HG03378 (cell line): ENCODE data around the gene ALOX12.
"Not testable (repeated sequence)": the region's sequence is repeated elsewhere in the genome, so short reads cannot be mapped to it uniquely, and the experiment has no call there.

Experiments used
- ATAC-seq: cut with Tn5 transposase; IDR thresholded peaks from one replicate; pipeline ENCODE4 v1.9.1; 2021; ENCODE audit warnings: mild to moderate bottlenecking, moderate library complexity; ENCODE audit not compliant: unreplicated experiment

Gene ALOX12

GRCh38 chr17:7043497-7044198 lies 47.8 kb downstream of the ALOX12 start, which contains the start of gene SLC16A11:
TSS of gene SLC16A11 (minus strand) at chr17:7044092. CDS start at chr17:7043513, 579 bp downstream.
- ATAC-seq: no peak

DNA sequence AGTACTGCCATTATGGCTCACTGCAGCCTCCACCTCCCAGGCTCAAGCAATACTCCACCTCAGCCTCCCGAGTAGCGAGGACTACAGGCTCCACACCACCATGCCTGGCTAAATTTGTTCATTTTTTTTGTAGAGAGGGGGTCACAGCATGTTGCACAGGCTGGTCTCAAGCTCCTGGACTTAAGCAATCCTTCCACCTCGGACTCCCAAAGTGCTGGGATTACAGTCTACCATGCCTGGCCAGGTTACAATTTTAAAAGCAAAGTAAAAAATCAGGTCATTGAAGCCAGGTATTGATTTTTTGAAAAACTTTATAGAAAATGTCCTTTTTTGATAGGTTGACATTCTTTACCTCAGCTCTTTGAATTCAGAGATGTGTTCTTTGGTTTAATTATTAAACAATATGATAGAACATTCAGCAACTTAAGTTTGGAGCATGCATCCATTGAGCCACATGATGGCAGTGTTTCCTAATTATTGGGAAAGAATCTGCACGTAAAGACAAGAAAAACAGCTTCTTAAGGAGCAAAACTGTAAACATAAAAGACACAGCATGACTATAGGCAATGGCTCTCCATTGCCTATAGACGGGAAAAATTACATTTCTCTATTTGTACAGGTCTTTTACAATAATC lies 49.8 kb downstream of the ALOX12 start:
- ATAC-seq: no peak

GRCh38 chr17:7046127-7046724 lies 50.4 kb downstream of the ALOX12 start:
- ATAC-seq: no peak

GRCh38 chr17:7046725-7047397 lies 51.0 kb downstream of the ALOX12 start:
- not testable (repeated sequence) for ATAC-seq

GRCh38 chr17:7047566-7047965 lies 51.7 kb downstream of the ALOX12 start:
- no peak for ATAC-seq

DNA sequence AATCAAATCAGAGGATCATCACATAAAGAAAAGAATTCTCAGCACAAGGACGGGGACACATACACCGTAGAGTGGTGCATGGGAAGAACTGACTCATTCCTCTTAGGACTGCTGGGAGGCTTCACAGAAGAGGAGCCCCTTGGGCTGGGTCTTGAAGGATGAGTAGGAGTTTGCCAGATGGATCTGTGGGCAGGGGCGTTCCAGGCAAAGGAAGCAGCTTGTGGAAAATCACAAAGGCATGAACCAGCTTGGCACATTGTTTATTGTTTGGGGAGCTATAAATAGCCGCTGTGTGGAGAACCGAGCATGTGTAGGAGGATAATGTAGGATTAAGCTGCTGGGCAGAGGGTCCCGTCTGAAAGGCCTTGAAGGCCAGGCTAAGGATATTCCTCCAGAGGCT lies 53.1 kb downstream of the ALOX12 start:
- no peak for ATAC-seq

DNA sequence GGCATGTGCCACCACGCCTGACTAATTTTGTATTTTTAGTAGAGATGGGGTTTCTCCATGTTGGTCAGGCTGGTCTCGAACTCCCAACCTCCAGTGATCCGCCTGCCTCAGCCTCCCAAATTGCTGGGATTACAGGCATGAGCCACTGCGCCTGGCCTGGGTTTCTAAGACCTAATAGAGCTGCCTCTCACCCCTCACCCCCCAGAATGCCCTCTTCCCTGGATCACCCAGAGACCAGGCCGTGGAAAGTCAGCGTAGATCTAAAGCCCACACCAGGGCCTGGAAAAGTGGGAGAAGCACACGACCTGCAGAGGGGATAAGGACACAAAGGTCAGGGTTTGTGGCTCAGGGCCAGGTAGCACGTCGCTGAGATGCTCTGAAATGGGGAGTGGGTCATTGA lies 54.7 kb downstream of the ALOX12 start:
- ATAC-seq: not testable (repeated sequence)

GRCh38 chr17:7056386-7056785 lies 60.5 kb downstream of the ALOX12 start:
- no peak for ATAC-seq

GRCh38 chr17:7058831-7059447 lies 63.1 kb downstream of the ALOX12 start:
- ATAC-seq: no peak
